ENCODE measurements around the gene DENND2D. TPM values are rescaled to one million over a fixed set of nuclear protein-coding genes. Genes with fewer than 3 reads are reported as not detected.

The DENND2D gene
- total RNA-seq, 1 experiment from 2014 or later, result 0.11 TPM

GRCh38 chr1:111221276-111221632 is 20.8 kb upstream of the DENND2D start:
- no peak overlapping the region for H2BK20ac ChIP-seq (ENCODE audit: low read depth, low read length, poor library complexity, severe bottlenecking)
- no peak overlapping the region for H3K9ac ChIP-seq (ENCODE audit: extremely low read depth, insufficient read length, low read length)
- H3K79me2 ChIP-seq (ENCODE audit: insufficient read depth, low read length), result no peaks in the 10 kb centered on the region
- H3K27me3 ChIP-seq (ENCODE audit: insufficient read depth, low read length), result no peaks in the 10 kb centered on the region
- H2AFZ ChIP-seq (ENCODE audit: low read length), result no peak overlapping the region
- H3T11ph ChIP-seq (ENCODE audit: low read length), result no peak overlapping the region
- no peak overlapping the region for H3K14ac ChIP-seq (ENCODE audit: insufficient read depth, low read length)
- H3K79me1 ChIP-seq (ENCODE audit: insufficient read depth, low read depth, low read length, poor library complexity, severe bottlenecking), result no peaks in the 10 kb centered on the region
- H3K4me2 ChIP-seq (ENCODE audit: insufficient read depth, insufficient read length, low read length), result no peak overlapping the region
- no peak overlapping the region for H3K4ac ChIP-seq (ENCODE audit: low read depth, low read length)
- no peak overlapping the region for H4K8ac ChIP-seq (replicated peaks; ENCODE audit: insufficient read length, low read depth, low read length)
- Mint-ChIP-seq H3K36me3 (ENCODE audit: insufficient read depth in 1 of 3, low read depth in 3 of 3) (no peaks in the 10 kb centered on the region; a peak in 1 of 7 replicates), H3K4me3 (no peak overlapping the region), H3K4me1 (peaks cover 55 to 58% of the 10 kb centered on the region in 2 experiments), H3K9me3 (no peaks in the 10 kb centered on the region; a peak in 1 of 5 replicates), H3K27ac (no peak overlapping the region; a peak in 1 of 7 replicates), H3K27me3 (ENCODE audit: low read depth) (no peaks in the 10 kb centered on the region)
- H3K27ac ChIP-seq (ENCODE audit: insufficient read length, low read depth, low read length), result no peak overlapping the region
- no peaks in the 10 kb centered on the region for H3K9me3 ChIP-seq (ENCODE audit: control insufficient read depth, low read depth, low read length)
- DNase-seq, result no peak
- no peak overlapping the region for H2BK12ac ChIP-seq (ENCODE audit: insufficient read length, low read depth, low read length)
- no peak overlapping the region for H2BK120ac ChIP-seq (ENCODE audit: low read depth, low read length, poor library complexity, severe bottlenecking)
- no peak overlapping the region for H4K5ac ChIP-seq (ENCODE audit: insufficient read length, low read depth, low read length)
- TF ChIP-seq CTCF (conservative IDR thresholded peaks at IDR 0.05), result no peak
- no peaks in the 10 kb centered on the region for H3K23me2 ChIP-seq (ENCODE audit: insufficient read length, low read depth, low read length, poor library complexity, severe bottlenecking)
- no peak overlapping the region for H2BK15ac ChIP-seq (ENCODE audit: low read depth, low read length)
- H2AK5ac ChIP-seq (ENCODE audit: insufficient read length, low read length), result no peak overlapping the region
- H3K23ac ChIP-seq (ENCODE audit: insufficient read length, low read depth, low read length), result no peak overlapping the region
- H3K18ac ChIP-seq (ENCODE audit: insufficient read length, low read depth, low read length), result no peak overlapping the region
- no peak overlapping the region for H4K91ac ChIP-seq (ENCODE audit: insufficient read length, low read depth, low read length)
- no peaks in the 10 kb centered on the region for H4K20me1 ChIP-seq (ENCODE audit: control insufficient read depth, insufficient read depth, insufficient read length)
- H3K56ac ChIP-seq (ENCODE audit: insufficient read length, low read depth, low read length), result no peak overlapping the region
- no CpG with 5 or more reads among the region's 2 CpGs for WGBS (ENCODE audit: extremely low coverage, insufficient read length, low lambda C conversion rate)
- H2BK5ac ChIP-seq (ENCODE audit: insufficient read length, low read length), result no peak overlapping the region
- peaks cover 6% of the 10 kb centered on the region for H3K4me1 ChIP-seq (ENCODE audit: insufficient read depth, low read length)

Measured in H9 (cell line).